ENCODE measurements around the gene KLF7. TPM values are rescaled to one million over a fixed set of nuclear protein-coding genes. Genes with fewer than 3 reads are reported as not detected.

The KLF7 gene
- polyA plus RNA-seq, 2 of the 4 experiments (the other 2 are of a cell fraction), result 17.8 to 29.8 TPM

DNA sequence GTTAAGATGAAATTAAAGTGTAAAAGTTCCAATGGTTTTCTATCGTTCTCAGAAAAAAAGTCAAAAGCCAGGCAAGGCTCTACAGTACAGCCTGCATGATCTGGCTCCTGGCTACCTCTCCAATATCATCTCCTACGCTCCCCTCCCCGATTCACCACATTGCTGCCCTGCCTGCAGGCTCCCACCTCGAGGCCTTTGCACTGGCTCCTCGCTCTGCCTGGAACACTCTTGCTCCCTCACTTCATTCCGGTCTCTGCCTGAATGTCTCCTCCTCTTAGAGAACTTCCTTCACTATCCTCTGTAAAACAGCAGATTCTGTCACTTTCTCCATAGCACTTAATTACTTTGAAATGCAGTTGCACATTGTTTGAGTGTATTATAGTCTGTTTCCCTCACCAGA is 72.5 kb downstream of the KLF7 start:
- FAIRE-seq (no peak), ATAC-seq (no peak; a peak in 1 of 6 replicates), DNase-seq (ENCODE audit: low read depth in 1 of 2, low spot score in 1 of 2) (no peak)
- WGBS (ENCODE audit: missing lambda C conversion rate), result 89% methylated on average over 6 of the region's 6 CpGs
- TF ChIP-seq, protein P1, sequence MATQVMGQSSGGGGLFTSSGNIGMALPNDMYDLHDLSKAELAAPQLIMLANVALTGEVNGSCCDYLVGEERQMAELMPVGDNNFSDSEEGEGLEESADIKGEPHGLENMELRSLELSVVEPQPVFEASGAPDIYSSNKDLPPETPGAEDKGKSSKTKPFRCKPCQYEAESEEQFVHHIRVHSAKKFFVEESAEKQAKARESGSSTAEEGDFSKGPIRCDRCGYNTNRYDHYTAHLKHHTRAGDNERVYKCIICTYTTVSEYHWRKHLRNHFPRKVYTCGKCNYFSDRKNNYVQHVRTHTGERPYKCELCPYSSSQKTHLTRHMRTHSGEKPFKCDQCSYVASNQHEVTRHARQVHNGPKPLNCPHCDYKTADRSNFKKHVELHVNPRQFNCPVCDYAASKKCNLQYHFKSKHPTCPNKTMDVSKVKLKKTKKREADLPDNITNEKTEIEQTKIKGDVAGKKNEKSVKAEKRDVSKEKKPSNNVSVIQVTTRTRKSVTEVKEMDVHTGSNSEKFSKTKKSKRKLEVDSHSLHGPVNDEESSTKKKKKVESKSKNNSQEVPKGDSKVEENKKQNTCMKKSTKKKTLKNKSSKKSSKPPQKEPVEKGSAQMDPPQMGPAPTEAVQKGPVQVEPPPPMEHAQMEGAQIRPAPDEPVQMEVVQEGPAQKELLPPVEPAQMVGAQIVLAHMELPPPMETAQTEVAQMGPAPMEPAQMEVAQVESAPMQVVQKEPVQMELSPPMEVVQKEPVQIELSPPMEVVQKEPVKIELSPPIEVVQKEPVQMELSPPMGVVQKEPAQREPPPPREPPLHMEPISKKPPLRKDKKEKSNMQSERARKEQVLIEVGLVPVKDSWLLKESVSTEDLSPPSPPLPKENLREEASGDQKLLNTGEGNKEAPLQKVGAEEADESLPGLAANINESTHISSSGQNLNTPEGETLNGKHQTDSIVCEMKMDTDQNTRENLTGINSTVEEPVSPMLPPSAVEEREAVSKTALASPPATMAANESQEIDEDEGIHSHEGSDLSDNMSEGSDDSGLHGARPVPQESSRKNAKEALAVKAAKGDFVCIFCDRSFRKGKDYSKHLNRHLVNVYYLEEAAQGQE (IDR thresholded peaks at IDR 0.05), result no peak
- no peak for TF ChIP-seq HOXA7 (CRISPR knock-in tag; IDR thresholded peaks at IDR 0.05)
- Histone ChIP-seq H3K9me3 (no peaks in the 10 kb centered on the region), H3K4me3 (no peak overlapping the region), H3K4me2 (no peak overlapping the region), H3K27ac (no peak overlapping the region), H3K4me1 (peaks cover 29% of the 10 kb centered on the region)
- ChIA-PET POLR2A (no interaction called here), CTCF (no interaction called here)

GRCh38 chr2:207092818-207093217 is 72.9 kb downstream of the KLF7 start:
- ATAC-seq, result no peak

More at GRCh38 chr2:207092818-207093217, 72.9 kb downstream of the KLF7 start:
- Histone ChIP-seq H3K9me3 (no peaks in the 10 kb centered on the region), H3K4me1 (peaks cover 29% of the 10 kb centered on the region), H3K4me3 (no peak overlapping the region), H3K4me2 (no peak overlapping the region), H3K27ac (no peak overlapping the region)
- ChIA-PET CTCF (no interaction called here), POLR2A (no interaction called here)
- TF ChIP-seq ZSCAN20 (CRISPR knock-in tag; IDR thresholded peaks at IDR 0.05) (no peak), PHF8 (IDR thresholded peaks at IDR 0.05; ENCODE audit: borderline replicate concordance, low read depth) (no peak), KDM5A (IDR thresholded peaks at IDR 0.05) (no peak), HOXB13 (CRISPR knock-in tag; IDR thresholded peaks at IDR 0.05; ENCODE audit: low read depth) (no peak), ZC3H11A (IDR thresholded peaks at IDR 0.05) (no peak), CBX2 (IDR thresholded peaks at IDR 0.05; ENCODE audit: borderline replicate concordance, low read depth) (no peak), BHLHE40 (IDR thresholded peaks at IDR 0.05; ENCODE audit: low read depth, low read length) (no peak), PBX3 (IDR thresholded peaks at IDR 0.05) (no peak), FOXS1 (CRISPR knock-in tag; IDR thresholded peaks at IDR 0.05) (no peak), POLR2A (IDR thresholded peaks at IDR 0.05; ENCODE audit: low read length) (no peak), MYC (IDR thresholded peaks at IDR 0.05; ENCODE audit: borderline replicate concordance, low read length) (no peak), USF2 (IDR thresholded peaks at IDR 0.05) (no peak), HOXA7 (CRISPR knock-in tag; IDR thresholded peaks at IDR 0.05) (no peak), ZNF302 (CRISPR knock-in tag; IDR thresholded peaks at IDR 0.05) (no peak), CHD2 (IDR thresholded peaks at IDR 0.05; ENCODE audit: low read length, partially characterized antibody) (no peak), POLR2AphosphoS2 (conservative IDR thresholded peaks at IDR 0.05; ENCODE audit: low read length) (no peak)
- TF ChIP-seq, protein P2, sequence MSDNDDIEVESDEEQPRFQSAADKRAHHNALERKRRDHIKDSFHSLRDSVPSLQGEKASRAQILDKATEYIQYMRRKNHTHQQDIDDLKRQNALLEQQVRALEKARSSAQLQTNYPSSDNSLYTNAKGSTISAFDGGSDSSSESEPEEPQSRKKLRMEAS (IDR thresholded peaks at IDR 0.05), result no peak
- TF ChIP-seq, protein P3, sequence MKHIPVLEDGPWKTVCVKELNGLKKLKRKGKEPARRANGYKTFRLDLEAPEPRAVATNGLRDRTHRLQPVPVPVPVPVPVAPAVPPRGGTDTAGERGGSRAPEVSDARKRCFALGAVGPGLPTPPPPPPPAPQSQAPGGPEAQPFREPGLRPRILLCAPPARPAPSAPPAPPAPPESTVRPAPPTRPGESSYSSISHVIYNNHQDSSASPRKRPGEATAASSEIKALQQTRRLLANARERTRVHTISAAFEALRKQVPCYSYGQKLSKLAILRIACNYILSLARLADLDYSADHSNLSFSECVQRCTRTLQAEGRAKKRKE (CRISPR knock-in tag; IDR thresholded peaks at IDR 0.05; ENCODE audit: low read depth), result no peak
- TF ChIP-seq, protein P4, sequence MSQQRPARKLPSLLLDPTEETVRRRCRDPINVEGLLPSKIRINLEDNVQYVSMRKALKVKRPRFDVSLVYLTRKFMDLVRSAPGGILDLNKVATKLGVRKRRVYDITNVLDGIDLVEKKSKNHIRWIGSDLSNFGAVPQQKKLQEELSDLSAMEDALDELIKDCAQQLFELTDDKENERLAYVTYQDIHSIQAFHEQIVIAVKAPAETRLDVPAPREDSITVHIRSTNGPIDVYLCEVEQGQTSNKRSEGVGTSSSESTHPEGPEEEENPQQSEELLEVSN (IDR thresholded peaks at IDR 0.05; ENCODE audit: borderline replicate concordance, low read depth), result no peak
- DNase-seq (ENCODE audit: low read depth in 1 of 2, low spot score in 1 of 2), result no peak
- no peak for FAIRE-seq

Data from A549 (cell line).